ENCODE data around the gene LRRC8D. TPM values are rescaled to one million over a fixed set of nuclear protein-coding genes. Genes with fewer than 3 reads are reported as not detected.

The LRRC8D gene
- total RNA-seq, 1 experiment from 2014 or later, result 37.2 TPM

GRCh38 chr1:89936694-89937093, 115.9 kb downstream of the LRRC8D start:
- Histone ChIP-seq H3K27me3 (ENCODE audit: insufficient read depth, low read length) (no peaks in the 10 kb centered on the region), H2BK5ac (ENCODE audit: insufficient read length, low read length) (no peak overlapping the region), H3K79me1 (ENCODE audit: insufficient read depth, low read depth, low read length, poor library complexity, severe bottlenecking) (no peaks in the 10 kb centered on the region), H2BK15ac (ENCODE audit: low read depth, low read length) (no peak overlapping the region), H2BK20ac (ENCODE audit: low read depth, low read length, poor library complexity, severe bottlenecking) (no peak overlapping the region), H2AK5ac (ENCODE audit: insufficient read length, low read length) (no peak overlapping the region), H4K5ac (ENCODE audit: insufficient read length, low read depth, low read length) (no peak overlapping the region), H3K56ac (ENCODE audit: insufficient read length, low read depth, low read length) (no peak overlapping the region), H2BK12ac (ENCODE audit: insufficient read length, low read depth, low read length) (no peak overlapping the region), H3K79me2 (ENCODE audit: insufficient read depth, low read length) (no peaks in the 10 kb centered on the region), H3K4me1 (ENCODE audit: insufficient read depth, low read length) (peaks cover 6% of the 10 kb centered on the region), H3K23me2 (ENCODE audit: insufficient read length, low read depth, low read length, poor library complexity, severe bottlenecking) (no peaks in the 10 kb centered on the region), H3K14ac (ENCODE audit: insufficient read depth, low read length) (no peak overlapping the region), H3K4me2 (ENCODE audit: insufficient read depth, insufficient read length, low read length) (no peak overlapping the region), H3K9me3 (ENCODE audit: control insufficient read depth, low read depth, low read length) (no peaks in the 10 kb centered on the region), H3K9ac (ENCODE audit: extremely low read depth, insufficient read length, low read length) (no peak overlapping the region), H2BK120ac (ENCODE audit: low read depth, low read length, poor library complexity, severe bottlenecking) (no peak overlapping the region), H3K18ac (ENCODE audit: insufficient read length, low read depth, low read length) (no peak overlapping the region), H3K23ac (ENCODE audit: insufficient read length, low read depth, low read length) (no peak overlapping the region), H4K91ac (ENCODE audit: insufficient read length, low read depth, low read length) (no peak overlapping the region), H2AFZ (ENCODE audit: low read length) (no peak overlapping the region), H3K4ac (ENCODE audit: low read depth, low read length) (no peak overlapping the region), H4K20me1 (ENCODE audit: control insufficient read depth, insufficient read depth, insufficient read length) (no peaks in the 10 kb centered on the region), H3T11ph (ENCODE audit: low read length) (no peak overlapping the region), H3K27ac (ENCODE audit: insufficient read length, low read depth, low read length) (no peak overlapping the region), H4K8ac (replicated peaks; ENCODE audit: insufficient read length, low read depth, low read length) (no peak overlapping the region)
- no CpG with 5 or more reads among the region's 1 CpG for WGBS (ENCODE audit: extremely low coverage, insufficient read length, low lambda C conversion rate)
- Mint-ChIP-seq H3K9me3 (peaks cover 0 to 3% of the 10 kb centered on the region in 2 experiments; a peak in 1 of 5 replicates), H3K27ac (no peak overlapping the region), H3K4me3 (no peak overlapping the region), H3K27me3 (ENCODE audit: low read depth) (no peaks in the 10 kb centered on the region), H3K4me1 (peaks cover 62 to 65% of the 10 kb centered on the region in 2 experiments), H3K36me3 (ENCODE audit: insufficient read depth in 1 of 3, low read depth in 3 of 3) (peaks cover 30 to 47% (median 40%) of the 10 kb centered on the region in 3 experiments)
- no peak for DNase-seq
- TF ChIP-seq CTCF (conservative IDR thresholded peaks at IDR 0.05), result no peak

Data from H9 (cell line).